Measurements from ENCODE around the gene VPS29.
"Not testable (repeated sequence)": the region's sequence is repeated elsewhere in the genome, so short reads cannot be mapped to it uniquely, and the experiment has no call there.

VPS29 gene

DNA sequence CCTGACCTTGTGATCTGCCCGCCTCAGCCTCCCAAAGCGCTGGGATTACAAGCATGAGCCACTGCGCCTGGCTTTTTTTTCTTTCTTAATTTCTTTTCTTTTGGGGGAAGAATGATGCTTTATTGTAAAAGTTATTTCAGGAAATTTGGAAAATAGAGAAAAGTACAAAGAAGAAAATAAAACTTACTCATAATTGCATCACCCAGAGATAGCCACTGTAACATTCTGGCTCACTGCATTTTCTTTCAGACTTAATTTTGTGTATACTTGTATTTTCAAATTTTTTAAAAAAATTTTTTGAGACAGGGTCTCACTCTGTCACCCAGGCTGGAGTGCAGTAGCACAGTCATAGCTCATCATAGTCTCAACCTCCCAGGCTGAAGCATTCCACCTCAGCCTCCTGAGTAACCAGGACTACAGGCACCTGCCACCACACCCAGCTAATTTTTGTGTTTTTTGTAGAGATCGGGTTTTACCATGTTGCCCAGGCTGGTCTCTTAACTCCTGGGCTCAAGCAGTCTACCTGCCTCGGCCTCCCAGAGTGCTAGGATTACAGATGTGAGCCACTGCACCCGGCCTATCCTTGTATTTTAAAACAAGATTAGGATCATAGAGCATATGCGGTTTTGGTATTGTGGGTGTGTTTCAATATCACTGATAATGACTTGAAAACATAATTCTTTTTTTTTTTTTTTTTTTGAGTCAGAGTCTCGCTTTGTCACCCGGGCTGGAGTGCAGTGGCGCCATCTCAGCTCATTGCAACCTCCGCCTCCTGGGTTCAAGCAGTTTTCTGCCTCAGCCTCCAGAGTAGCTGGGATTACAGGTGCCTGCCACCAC is 19.2 kb upstream of the VPS29 start:
- FAIRE-seq: not testable (repeated sequence)

DNA sequence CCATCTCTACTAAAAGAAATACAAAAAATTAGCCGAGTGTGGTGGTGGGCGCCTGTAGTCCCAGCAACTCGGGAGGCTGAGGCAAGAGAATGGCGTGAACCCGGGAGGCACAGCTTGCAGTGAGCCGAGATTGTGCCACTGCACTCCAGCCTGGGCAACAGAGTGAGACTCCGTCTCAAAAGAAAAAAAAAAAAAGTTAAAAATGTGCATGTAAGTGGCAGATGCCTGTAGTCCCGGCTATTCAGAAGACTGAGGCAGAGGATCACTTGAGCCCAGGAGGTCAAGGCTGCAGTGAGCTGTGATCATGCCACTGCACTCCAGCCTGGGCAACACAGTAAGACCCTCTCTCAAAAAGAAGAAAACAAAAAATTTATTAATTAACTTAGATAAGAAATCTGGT is 16.1 kb upstream of the VPS29 start:
- FAIRE-seq: not testable (repeated sequence)

GRCh38 chr12:110516995-110517394 is 15.1 kb upstream of the VPS29 start:
- no peak for FAIRE-seq

- no peak for FAIRE-seq
These were observed 12.5 kb upstream of the VPS29 start for GRCh38 chr12:110514363-110514762.

DNA sequence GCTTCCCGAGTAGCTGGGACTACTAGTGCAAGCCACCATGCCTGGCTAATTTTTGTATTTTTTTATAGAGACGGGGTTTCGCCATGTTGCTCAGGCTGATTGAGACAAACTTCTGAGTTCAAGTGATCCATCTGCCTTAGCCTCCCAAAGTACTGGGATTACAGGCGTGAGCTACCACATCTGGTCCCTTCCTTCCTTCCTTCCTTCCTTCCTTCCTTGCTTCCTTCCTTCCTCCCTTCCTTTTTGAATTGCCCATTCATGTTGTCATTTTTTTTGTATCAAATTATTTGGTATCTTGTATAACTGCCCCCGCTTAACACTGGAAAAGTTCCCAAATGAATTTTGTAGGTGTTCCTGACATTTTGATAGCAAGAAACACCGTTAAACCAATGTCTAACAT is 11.9 kb upstream of the VPS29 start:
- no peak for FAIRE-seq

DNA sequence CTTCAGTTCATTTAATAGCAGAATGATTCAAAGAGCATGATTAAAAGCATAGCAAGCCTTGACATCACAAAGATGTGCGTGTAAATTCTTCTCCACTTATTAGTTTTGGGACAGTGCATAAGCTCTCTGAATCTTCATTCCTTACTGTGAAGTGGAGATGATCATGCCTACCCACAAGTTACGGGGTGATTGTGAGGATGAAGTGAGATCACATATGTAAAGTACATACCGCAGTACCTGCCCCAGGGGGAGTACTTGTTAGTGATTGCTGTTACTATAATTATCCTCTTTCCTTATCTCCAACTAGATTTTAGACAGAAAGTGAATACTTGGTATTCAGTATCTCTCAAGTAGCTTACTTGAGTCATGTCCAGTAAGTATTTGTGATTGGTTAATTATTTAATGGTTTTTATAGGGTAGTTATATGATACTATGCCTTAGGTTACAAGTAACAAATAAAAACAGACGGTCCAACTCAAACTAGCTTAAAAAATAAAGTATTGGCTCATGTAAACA is 6.2 kb upstream of the VPS29 start:
- FAIRE-seq: no peak

DNA sequence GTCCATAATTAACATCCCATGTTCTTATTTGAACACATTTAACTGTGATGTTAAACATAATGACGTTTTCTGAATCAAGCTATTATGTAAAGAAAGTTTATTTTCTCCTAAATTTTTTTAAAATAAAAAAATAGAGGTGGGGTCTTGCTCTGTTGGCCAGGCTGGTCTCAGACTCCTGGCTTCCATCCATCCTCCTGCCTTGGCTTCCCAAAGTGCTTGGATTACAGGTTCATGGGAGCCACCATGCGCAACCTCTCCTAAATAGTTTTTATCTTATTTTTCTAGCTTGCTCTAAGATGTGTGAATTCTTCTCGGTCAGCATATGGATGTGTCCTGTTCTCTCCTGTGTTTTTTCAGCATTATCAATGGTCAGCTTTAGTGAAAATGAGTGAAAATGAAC is 3.4 kb upstream of the VPS29 start:
- no peak for FAIRE-seq

DNA sequence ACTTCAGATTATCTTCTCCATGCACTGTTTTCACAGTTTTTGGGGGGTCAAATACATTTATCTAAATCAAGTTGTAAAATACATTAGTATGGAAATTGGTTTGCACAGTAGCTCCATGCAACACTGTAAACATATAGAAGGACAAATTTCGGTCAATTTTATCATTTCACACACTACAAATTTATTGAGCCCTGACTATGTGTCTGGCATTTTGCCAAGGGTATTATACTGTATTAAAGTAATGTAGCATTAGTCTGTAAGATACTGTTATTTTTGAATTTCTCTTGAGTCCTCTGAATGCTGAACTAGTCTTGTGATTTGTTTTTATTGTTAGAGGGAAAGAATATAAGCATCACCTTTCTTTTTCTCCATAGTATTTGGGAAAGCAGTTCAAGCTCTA is 1.5 kb upstream of the VPS29 start:
- no peak for FAIRE-seq

DNA sequence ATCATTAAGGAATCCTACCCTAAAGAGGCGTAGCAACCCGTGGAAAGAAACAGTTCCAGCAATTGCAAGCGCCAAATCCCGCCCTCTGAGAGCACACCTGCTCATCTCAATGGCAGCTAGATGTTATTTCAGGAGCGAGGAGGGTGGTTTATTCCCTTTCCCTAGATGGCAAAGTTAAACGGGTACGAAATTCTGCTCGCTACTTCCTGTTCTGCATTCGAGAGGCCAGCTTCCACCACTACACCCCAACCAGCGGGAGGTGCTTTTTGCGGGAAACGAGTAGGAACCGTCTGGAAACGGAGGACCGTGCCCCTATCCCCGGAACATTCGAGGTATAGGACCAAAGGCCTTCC is 536 bp downstream of the VPS29 start:
- peak; percentile 69 for FAIRE-seq

DNA sequence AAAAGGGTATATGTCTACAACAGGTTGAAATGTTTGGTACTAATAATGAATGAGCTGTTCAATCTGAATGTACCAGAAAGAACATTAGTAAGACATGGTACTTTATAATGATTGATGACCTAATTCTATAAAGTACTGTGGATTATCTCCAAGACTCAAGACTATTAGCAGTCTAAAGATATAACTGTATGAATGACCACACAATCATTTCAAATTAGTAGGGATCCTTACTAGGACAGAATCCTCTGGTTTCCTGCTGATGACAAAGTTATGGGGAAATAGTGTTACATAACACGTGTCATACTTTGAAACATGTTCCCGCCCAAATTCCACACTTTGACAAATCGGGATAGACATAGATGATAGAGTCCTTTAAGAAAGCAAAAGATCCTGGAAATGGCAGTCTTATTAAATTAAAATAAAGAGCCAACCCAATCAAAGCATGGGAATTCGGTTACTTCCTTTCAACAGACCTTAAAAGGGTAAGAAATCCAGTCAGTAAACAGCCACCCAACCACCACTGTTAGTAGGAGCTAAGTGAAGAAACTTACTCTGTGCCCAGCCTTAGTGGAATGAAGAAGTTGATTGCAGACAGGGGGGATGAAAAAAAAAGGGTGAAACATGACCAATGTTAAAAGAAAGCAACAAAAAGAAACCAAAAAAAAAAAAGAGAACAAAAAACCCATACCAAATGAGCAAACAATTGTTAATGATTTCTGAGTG is 2.8 kb downstream of the VPS29 start:
- no peak for FAIRE-seq

DNA sequence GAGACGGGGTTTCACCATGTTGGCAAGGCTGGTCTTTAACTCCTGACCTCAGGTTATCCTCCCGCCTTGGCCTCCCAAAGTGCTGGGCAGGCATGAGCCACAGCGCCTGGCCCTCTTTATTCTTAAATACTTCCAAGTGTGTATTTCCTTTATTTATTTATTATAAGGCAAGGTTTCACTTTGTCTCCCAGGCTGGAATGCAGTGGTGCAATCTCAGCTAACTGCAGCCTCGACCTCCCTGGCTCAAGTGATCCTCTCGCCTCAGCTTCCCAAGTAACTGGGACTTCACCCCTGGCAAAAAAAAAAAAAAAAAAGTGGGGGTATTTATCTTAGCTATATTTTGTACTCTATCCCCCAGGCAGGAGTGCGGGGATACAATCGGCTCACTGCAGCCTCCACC is 26.5 kb downstream of the VPS29 start:
- FAIRE-seq: no peak

- FAIRE-seq: peak; percentile 97
These were observed 33.5 kb downstream of the VPS29 start, which contains the start of the genes FAM216A and GPN3 for GRCh38 chr12:110468214-110469048. FAM216A (plus strand) TSS chr12:110468845; CDS start chr12:110468876, 31 bp downstream. GPN3 (minus strand) TSS chr12:110468257; CDS start chr12:110468203, 54 bp downstream.

DNA sequence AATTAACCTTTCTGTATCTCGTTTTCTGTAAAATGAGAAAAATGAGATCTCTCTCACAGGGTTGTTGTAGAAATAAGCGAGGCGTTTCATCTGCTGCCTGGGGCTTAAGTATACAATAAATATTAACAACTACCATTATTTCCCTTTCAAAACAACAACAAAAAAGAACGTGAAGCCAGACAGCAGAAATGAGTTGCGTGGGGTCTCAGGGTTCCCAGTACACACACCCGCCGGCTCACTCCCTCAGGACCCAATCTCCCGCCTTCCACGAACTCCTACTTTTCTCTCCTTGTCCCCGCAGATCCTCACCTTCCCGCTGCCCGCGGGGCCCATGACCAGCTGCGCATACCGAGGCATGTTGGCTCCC is 34.1 kb downstream of the VPS29 start:
- no peak for FAIRE-seq

DNA sequence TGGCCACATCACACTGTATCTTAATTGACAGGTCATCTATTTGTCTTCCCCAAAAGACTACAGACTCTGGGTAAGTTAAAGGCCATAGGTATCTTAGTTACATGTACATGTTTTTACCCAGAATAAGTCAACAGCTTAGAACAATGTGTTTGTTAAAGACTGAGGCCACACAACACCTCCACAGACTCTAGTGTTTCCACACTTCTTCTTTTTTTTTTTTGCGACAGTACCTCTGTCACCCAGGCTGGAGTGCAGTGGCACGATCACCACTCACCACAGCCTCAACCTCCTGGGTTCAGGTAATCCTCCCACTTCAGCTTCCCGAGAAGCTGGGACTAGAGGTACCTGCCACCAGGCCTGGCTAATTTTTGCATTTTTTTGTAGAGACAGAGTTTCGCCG is 35.1 kb downstream of the VPS29 start:
- FAIRE-seq: no peak

- FAIRE-seq: not testable (repeated sequence)
These were observed 36.1 kb downstream of the VPS29 start for GRCh38 chr12:110465765-110466164.

DNA sequence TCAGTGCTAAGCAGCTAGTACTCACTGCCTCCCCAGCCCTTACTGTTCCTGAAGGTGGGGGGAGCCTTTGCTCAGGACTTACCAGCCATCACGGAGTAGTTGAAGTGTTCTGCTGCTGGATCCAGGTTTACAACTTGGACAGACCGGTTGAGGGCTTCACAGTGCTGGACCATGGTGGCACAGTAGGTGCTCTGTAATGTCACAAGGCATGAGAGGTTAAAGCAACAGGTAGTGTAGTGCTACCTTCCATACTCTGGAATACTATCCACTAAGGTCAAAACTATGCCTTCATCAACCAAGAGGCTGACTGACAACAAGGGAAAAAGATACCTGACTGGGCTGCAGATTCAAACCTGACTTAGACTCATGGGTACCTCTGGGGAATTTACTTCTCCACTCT is 36.9 kb downstream of the VPS29 start:
- FAIRE-seq: no peak

DNA sequence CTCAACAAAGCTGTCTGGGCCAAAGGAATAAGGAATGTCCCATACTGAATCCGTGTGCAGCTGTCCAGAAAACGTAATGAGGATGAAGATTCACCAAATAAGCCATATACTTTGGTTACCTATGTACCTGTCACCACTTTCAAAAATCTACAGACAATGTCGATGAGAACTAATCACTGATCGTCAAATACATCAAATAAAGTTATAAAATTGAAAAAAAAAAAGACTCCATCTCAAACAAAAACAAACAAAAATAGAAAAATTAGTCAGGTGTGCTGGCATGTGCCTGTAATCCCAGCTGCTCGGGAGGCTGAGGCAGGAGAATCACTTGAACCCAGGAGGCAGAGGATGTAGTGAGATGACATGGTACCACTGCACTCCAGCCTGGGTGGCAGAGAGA is 40.7 kb downstream of the VPS29 start:
- FAIRE-seq: not testable (repeated sequence)

DNA sequence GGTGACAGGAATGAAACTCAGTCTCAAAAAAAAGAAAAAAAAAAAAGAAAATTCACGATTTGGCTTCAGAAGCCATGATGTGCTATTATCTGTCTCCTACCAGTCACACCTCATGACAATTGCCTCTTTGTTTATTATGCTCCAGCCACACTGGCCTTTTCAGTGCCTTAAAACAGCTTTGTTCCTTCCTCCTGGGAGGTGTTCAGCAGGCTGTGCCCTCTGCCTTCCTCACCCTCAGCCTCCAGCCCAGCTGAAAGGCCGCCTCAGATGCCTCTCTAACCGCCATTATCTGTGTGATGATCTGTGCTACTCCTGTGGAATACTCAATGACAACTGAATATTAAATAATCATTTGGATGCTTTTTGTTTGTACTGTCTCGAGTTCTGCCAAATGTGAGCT is 43.2 kb downstream of the VPS29 start:
- FAIRE-seq: no peak

GRCh38 chr12:110453569-110454296 is 48.2 kb downstream of the VPS29 start:
- no peak for FAIRE-seq

- no peak for FAIRE-seq
These were observed 50.6 kb downstream of the VPS29 start for GRCh38 chr12:110451263-110451662.

GRCh38 chr12:110449799-110450497 is 52.0 kb downstream of the VPS29 start, which contains the start of gene ARPC3:
ARPC3 (minus strand) TSS chr12:110450337; CDS start chr12:110450260, 77 bp downstream.
- FAIRE-seq: peak; percentile 87

GRCh38 chr12:110444455-110444854 is 57.5 kb downstream of the VPS29 start:
- no peak for FAIRE-seq

Measured in G401.6 (cell line).